ENCODE results near the gene ANKRD44. TPM values are rescaled to one million over a fixed set of nuclear protein-coding genes. Genes with fewer than 3 reads are reported as not detected.

ANKRD44 gene
- total RNA-seq, 1 donor from 2014 or later = 170 TPM

DNA sequence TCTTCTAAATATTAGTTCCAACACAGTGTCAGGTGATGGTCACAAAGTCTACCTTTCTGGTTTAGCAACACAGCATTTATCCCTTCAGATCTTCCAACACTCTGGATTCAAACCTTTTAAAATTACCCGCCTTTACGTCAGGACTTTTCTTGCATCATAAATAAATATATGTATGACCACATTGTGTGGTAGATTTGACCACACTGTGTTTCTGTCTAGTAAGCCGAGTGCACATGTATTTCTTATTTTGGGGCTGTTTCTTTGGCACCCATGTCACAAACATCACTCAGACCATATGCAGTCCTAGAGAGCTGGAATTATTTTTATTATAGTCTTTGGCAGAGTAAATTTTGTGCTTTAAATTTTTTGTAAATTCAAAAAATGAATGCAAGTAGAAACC, 172.1 kb downstream of the ANKRD44 start:
- DNase-seq = no peak

DNA sequence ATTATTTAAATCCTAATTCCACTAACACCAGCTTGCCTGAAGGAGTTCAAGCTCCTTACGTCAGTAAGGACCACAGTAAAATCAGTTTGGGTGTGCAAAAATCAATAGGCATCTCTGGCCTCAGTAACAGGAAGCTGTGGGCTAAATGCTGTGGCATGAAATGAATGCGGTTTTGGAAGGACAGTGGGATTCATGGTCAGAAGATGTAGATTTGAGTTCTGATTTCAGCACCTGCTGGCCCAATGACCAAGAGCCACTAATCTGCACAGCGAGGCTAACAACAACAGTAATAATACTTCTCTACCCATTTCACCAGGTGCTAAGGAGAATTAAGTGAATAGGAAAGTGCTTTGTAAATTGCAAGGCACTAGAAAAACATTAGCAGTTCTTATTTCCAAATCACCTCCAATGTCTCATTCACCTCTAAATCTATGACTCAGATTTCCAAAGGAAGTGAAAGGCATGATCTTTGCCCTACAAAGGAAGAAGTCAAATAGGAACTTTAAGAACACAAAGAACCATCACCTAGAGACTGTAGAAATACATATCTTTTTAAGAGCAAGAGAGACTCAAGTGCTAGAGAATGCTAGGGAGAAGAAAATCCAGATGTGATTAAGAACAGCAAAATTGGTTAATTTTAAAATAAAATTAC, 172.6 kb downstream of the ANKRD44 start:
- no peak for DNase-seq

DNA sequence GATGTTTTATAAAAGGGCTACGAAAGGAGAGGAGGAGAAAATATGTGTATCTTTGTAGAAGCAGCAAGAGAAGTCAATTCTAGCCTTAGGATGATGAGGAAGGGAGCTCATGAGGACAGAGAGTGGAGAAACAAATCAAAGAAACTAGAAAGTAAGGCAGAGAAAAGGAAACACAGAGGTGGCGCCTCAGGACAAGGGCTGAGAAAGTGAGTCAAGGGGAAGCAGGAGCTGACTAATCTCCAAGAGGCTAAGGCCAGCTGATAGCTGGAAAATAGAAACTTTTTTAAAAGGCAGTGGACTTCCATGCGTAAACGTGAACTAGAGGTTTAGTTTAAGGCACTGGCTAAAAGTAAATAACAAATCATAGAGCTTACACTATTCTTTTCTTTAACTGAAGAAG, 173.3 kb downstream of the ANKRD44 start:
- DNase-seq = no peak

DNA sequence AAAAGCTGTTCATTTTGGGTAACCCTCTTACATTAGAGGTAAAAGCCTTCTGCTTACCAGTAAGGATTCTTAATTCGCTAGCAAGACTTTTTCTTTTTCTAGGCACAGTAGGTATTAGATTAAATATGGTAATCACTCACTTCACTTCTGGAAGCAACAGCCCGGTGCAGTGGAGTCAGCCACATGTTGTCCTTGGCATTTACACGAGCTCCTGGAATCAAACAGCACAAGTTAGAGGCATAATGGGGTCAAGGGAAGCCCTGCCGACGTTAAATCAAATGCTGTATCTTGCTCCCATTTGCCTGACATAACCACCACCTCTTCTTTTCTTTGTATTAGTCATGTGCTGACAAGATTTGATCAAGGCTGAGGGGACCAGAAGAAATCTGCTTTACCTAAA, 174.1 kb downstream of the ANKRD44 start:
- DNase-seq = no peak

DNA sequence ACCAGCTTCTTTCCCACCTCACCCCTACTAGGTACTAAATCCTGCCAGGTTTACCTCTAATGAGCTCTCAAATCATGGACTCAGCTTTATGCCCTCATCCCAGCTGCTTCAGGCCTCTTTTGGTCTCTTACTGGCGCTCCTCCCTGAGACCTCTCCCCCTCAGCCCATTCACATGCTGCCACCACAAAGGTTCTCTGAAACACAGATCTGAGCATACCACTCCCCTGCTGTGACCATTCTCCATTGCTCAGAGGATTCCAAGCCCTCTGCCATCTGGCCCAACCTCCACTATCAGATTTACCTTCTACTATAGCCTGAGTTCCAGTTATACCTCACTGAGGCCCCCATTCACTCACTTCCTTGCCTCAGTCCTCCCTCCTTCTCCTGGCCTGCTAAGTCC, 174.8 kb downstream of the ANKRD44 start:
- no peak for DNase-seq

DNA sequence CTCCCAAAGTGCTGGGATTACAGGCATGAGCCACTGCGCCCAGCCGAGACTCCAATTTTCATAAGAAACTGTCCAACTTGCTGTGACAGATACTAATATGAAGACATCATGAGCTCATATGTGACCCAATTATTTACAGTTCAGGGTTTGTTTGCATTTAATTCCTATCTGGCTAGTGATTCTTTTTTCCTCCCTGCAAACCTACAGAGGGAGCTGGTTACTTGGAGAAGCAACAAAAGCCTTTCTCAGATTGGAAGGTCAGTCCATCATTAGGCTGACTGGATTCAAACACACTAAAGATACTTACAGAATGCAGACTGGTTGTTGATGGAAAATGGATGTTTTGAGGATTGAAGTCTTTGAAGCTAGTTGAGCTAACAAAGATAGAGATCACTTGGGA, 176.4 kb downstream of the ANKRD44 start:
- no peak for DNase-seq

DNA sequence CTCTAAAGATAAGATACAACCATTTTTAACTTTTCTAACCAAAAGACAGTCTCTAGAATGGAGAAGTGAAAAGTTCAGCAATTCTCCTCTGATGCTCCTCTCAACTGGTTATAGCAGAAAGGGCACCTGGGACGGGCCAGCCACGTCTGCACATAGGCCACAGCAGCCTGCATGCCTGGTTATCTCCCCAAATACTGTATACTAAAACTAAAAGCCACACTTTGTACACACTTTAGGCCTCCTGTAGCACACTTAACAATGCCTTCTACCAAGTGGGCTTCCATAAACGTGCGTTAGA, 179.1 kb downstream of the ANKRD44 start:
- no peak for DNase-seq

DNA sequence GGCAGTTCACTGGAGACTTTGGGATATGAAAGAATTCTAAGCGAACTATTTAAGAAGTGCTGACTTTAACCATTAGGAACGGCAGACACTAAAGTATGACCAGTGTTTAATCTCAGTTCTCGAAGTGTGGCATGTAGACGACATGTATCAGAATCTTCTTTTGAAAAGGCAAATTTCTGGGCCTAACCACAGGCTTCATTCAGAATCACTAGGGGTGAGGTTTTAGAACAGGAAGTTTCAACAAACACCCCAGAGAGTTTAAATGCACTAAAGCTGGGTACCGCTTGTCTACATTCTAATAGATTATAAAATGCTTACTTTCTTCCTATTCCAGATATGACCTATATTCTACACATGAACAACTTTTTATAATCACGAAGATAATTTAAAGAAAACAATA, 180.3 kb downstream of the ANKRD44 start:
- no peak for DNase-seq

DNA sequence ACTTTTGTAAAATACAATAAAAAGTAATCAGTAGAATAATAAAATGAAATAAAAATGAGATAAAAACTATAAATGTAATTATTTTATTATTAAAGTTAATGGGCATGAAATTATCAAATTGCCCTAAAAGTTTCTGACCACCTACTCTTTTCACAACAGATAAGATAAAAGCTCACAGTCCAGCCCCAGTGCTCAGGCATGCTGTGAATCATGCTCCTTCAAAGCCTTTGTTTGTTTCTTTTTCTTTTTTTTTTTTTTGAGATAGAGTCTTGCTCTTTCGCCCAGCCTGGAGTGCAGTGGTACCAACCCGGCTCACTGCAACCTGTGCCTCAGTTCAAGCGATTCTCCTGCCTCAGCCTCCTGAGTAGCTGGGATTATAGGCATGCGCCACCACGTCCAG, 181.7 kb downstream of the ANKRD44 start:
- DNase-seq = no peak

DNA sequence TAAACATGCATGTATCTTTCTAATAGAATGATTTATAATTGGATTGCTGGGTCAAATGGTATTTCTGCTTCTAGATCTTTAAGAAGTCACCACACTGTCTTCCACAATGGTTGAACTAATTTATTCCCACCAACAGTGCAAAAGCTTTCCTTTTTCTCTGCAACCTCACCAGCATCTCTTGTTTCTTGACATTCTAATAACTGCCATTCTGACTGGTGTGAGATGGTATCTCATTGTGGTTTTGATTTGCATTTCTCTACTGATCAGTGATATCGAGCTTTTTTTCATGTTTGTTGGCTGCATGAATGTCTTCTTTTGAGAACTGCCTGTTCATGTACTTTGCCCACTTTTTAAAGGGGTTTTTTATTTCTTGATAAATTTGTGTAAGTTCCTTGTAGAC, 182.5 kb downstream of the ANKRD44 start:
- no peak for DNase-seq

DNA sequence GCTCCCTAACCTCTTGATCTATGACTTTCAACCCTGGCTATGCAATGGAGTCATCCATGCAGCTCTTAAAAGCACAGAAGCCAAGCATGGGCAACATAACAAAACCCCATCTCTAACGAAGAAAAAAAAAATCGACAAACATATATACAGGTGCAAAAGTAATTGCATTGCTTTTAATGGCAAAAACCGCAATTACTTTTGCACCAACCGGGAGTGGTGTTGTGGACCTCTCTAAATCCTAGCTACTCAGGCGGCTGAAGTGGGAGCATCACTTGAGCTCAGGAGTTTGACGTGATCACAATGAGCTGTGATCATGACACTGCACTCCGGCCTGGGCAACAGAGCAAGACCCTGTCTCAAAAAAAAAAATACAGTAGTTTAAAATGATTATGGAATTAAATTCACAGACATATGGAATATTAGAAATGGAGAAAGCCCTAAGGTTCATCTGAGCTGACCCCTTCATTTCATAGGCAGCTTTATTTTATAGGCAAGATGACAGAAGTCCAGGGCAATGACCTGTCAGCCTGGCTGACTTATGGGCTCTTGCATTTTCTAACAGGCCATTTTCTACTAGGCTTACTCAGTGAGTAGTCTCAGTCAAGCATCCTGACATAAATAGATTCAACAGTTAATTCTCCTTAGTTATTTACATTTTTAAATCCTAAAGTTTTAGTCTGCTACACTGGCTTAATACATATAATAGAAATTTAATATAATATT, 183.8 kb downstream of the ANKRD44 start:
- no peak for DNase-seq

DNA sequence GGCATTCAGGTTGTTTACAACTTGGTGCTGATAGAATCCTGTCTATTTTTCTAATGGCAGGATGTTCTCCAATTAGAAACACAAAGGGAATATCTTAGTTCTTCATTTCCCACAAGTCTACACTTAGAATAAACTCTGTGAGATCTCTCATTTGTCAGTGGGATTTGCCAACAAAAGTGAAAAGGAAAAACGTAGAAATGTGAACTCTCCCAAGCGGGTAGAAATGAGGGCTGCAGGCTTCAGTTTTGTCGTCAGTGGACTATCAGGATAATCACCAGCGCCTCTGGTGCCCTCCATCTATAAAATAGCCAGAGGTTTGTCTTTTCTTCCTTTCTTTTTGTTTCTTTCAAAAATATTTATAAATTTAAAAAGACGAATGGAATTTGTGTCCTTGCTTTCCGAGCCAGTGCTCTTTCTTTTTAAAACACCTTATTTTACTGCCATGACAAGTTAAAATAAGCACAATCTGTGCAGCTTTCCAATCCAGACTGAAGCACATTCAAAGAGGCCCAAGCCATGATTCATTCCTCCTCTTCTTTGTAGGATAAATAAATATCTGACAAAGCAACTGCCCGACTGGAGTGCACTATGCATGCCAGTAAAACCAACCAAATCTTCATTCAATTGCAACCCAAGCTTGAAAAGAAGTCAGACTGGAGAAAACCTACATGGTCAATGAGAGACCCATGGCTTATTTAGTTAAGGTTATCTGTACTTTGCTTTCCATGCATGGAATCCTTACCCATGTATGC, 185.8 kb downstream of the ANKRD44 start:
- peak; percentile 11 for DNase-seq

DNA sequence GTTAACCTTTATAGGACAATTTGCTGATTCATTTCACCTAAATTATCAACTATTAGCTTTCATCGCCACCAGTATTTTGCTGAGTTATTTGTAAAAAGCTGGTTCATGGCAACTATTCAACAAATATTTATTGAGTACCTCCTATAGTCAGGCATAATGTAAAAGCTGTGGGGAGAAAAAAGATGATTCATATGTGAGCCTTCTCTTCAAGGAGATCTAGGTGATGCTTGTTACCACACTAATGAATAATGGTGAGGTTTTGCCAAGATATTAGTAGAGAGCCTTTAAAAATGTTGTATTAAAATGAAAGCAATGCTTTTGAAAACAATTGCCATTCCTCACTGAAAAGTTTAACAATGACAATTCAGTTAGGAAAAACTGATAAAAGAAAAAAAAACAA, 187.8 kb downstream of the ANKRD44 start:
- no peak for DNase-seq

DNA sequence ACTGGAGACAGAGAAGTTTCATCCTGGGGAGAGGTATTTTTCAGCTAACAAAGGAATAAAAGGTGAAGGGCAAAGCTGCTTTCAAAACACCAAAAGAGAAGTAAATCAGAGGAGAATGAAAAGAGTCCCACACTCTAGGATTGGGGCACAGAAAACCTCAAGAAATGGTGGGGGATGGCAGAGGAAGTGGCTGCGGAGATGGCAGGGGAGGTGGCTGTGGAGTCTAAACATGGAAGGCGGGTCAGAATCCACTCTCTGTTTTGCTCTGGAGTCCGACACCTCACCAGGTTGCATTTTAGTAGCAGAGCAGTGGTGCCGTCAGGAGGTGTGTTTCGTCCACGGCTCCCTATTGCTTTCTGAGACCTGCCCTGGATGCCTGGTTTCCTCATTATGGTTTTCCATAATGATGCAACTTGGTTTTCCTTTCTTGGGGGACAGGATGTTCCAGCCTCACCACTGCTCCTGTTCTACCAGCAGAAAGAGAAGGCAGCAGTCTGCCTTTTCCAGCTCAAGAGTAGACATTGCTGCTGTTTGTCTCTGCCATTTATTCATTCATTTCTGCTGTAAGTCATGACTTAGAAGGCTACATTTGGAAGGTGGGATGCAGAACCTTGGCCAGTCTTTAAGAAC, 188.7 kb downstream of the ANKRD44 start:
- no peak for DNase-seq

DNA sequence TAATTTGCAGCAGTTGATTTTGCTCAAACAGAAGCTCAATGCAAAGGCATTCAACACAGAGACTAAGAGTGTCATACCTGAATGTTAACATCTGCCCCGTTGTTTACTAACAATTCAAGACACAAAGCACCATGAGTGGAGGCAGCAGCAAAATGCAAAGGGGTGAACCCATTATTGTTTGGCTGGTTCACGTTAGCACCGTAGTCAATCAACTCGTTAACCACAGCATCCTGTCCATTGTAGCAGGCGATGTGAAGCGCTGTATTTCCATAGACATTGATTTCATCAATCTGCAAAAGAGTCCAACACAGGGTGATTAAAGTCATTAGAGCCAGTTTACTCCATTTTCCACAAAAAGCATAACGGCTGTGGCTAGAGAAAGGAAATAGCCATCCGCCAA, 189.3 kb downstream of the ANKRD44 start:
- no peak for DNase-seq

DNA sequence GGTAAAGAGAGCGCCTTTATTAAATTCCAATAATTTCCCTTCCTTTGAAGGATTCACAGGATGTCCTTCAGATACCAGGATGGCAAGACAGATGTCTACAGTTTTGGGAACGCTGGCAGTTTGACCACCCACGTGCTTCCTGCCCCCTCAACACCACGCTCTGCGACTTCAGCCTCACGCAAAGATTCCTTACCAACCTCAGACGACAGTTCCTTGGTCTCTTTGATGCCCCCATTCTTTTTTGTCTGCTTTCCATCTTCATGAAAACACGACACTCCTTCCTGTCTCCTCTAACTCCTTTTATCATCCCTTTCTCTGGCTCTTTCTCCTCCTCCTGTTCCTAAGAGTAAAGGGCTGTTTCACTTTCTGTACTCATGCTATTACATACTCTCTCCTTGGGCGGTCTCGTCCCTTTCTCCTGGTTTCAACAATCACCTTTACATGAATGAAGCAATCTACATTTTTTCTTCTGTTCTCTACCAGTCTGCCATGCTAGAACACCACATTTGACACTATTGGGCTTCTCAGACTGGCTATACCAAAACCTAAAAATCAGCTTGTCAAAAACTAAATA, 194.2 kb downstream of the ANKRD44 start:
- no peak for DNase-seq

DNA sequence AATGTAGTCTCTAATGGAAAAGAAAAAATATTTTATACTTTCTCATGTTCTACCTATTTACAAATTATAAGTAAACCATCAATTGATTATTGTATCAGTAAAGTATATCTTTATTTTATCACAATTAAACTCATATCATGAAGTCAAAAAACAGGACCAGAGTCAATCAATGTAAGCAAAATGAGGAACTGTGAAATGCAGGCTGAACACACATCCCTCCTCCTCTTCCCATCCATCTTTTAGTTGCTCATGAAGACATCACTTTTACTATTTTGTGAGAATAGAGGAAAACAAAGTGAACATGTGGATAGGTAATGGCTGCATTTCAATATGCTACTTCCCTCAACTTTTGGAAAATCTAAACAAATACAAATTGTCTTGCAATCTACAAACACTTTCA, 195.3 kb downstream of the ANKRD44 start:
- DNase-seq = no peak

DNA sequence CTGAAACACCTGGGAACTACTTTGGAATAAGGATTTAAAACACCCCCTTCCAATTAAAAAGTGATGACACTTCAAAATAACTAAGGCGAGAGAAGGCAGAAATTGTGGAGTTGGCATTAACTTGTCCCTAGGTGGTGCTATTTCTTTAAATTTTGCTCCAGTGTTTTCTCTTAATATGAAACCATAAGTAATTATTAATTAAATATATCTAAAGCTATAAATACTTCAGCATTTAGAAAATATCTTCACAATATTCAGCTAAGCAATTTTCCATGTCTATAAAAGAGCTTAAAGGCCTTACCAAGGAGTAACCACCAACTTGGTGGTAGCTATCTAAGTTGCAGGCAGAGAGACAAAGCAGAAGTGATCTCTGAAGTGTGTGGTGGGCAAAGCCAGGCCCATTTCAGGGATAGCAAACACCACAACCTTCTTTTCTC, 197.3 kb downstream of the ANKRD44 start:
- no peak for DNase-seq

DNA sequence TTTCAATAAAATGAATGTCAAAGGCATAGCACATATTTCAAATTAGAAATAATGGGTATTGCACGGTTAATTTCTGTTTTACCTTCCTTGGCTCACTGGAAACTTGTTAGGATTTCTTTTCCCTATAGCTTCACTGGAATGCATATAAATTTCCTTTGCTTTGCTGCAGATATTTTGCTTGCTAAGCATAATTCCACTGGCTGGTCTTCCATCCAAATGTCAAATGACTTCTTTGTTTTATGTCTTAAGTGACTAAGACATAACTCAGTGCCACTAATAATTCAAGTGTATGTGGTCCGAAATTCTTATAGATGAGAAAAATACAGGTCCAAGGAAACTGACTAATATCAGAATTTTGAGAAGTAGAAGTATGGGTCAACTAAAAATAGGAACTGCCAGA, 201.3 kb downstream of the ANKRD44 start:
- DNase-seq = no peak

DNA sequence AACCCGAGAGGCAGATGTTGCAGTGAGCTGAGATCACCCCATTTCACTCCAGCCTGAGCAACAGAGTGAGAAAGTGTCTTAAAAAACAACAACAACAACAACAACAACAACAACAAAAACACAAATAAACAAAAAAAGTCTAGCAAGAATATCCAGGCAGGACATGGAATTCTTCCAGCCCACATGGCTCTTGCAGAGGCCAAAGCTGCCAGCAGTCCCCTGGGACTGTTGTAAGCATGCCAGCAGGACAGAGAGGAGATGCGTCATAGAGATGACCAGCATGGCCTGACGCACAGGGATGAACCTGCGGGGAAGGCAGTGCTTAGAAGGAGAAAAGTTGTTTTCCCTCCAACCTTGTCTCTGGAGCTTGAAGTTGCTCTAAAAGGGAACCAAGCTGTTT, 201.8 kb downstream of the ANKRD44 start:
- peak; percentile 7 for DNase-seq

DNA sequence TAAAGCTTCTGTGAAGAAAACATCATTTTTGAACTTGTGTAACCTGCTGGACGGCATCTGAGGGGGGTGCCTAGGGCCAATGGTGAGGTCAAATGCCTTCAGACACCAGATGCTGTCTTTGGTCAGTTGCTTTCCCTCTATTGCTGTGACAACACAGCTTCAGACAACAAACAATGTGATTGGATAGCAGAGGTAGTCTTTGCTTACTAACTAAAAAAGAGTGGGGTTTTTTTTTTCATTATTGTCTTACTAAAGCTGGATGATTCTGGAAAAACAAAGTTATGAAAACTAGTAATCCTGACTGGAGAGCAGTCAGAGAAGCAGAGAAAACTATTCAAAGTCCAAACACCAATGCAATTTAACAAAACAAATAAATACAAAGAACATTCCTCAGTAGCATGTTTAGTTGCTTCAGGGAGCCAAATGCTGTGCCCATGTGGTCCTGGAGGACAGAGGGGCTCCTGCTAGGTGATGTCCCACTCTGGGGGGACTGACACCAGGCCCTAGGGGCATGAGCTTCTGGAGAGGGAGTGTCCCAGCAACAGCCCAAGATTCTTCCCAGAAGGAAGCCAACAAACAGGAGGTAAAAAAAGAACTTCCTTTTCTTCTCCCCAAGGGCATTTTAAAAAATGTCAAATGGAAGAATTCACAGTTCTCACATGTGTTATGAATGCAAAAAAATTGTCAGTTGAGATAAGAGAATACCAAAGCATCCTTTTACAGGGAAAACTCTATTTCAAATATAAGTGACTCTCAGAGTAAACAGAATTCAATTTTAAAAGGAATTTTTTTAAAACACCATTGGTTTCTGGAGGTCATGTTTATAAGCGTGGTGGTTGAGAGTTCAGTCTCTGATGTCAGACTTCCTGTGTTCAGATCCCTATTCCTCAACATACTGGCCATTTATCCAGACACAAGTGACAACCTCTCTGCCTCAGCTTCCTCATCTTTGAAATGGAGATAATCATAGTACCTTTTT, 203.0 kb downstream of the ANKRD44 start:
- no peak for DNase-seq

DNA sequence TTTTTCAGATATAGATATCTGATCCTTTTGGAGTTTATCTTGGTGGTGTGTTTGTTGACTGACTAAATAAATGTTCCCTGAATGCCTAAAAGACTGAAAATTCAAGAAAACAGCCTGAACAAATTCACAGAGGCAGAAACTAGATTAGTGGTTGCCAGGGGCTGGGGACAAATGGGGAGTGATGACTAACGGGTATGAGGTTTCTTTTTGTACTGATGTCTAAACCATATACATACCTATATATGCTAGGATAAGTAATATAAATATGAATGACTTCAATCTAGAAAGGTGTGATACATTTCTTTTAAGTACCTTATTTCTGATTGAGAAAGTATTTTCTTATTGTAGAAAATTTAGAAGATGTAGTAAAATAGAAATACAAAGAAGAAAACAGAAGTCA, 207.2 kb downstream of the ANKRD44 start:
- no peak for DNase-seq

Data from occipital lobe (tissue), 2 donors.